IMR-90 (cell line): ENCODE measurements around the gene CDC42EP3. TPM values are rescaled to one million over a fixed set of nuclear protein-coding genes. Genes with fewer than 3 reads are reported as not detected.

Experiments
- ATAC-seq: fragments of 200-7000 bp; cut with Tn5 transposase; 2 replicates; pipeline ENCODE4 v1.9.1; 2020; ENCODE audit warnings: low read depth, mild to moderate bottlenecking, moderate library complexity
- BruUV-seq: library from RNA; stranded (reverse); fragments of 400-500 nt; replicated peaks from 2 replicates; lab custom pipeline; 2021; lab: Mats Ljungman, UMichigan
- CTCF ChIA-PET: fragments of 300-600 bp; formaldehyde crosslinking; extraction: SDS; loops from one replicate; lab custom pipeline; 2021; ENCODE audit warnings: antibody characterized with exemption; lab: Yijun Ruan, JAX
- POLR2A ChIA-PET: fragments of 300-600 bp; sonication (Branson Sonifier 250); formaldehyde crosslinking; loops from one replicate; lab custom pipeline; 2022; ENCODE audit warnings: antibody characterized with exemption; ENCODE audit not compliant: unreplicated experiment; lab: Charles Lee
- DNase-seq: peaks from one replicate; pipeline ENCODE4 v3.0.0; 2013
- H2AFZ ChIP-seq: replicated peaks from 2 replicates; pipeline ENCODE3; 2013; ENCODE audit warnings: low read length, mild to moderate bottlenecking; ENCODE audit not compliant: poor library complexity
- H2AK5ac ChIP-seq: 2 replicates; pipeline ENCODE4 v1.6.1; 2013; ENCODE audit warnings: low read depth, low read length, inconsistent platforms
- H2AK9ac ChIP-seq: replicated peaks from 2 replicates; pipeline ENCODE3; 2013; ENCODE audit warnings: mild to moderate bottlenecking, low read depth, low read length, moderate library complexity; ENCODE audit not compliant: poor library complexity
- H2BK120ac ChIP-seq: 2 replicates; pipeline ENCODE4 v1.6.1; 2013; ENCODE audit warnings: low read depth, low read length, inconsistent platforms
- H2BK15ac ChIP-seq: 3 replicates; pipeline ENCODE4 v1.6.1; 2013; ENCODE audit warnings: low read depth, low read length, inconsistent platforms
- H2BK20ac ChIP-seq: 2 replicates; pipeline ENCODE4 v1.6.1; 2013; ENCODE audit warnings: low read depth, mild to moderate bottlenecking, inconsistent platforms, low read length, moderate library complexity
- H2BK5ac ChIP-seq: 2 replicates; pipeline ENCODE4 v1.6.1; 2013; ENCODE audit warnings: mild to moderate bottlenecking, low read depth, low read length, inconsistent platforms; ENCODE audit not compliant: poor library complexity, severe bottlenecking
- H3K14ac ChIP-seq: replicated peaks from 2 replicates; pipeline ENCODE4 v1.6.1; 2013; ENCODE audit warnings: low read depth, low read length, inconsistent platforms
- H3K18ac ChIP-seq: 2 replicates; pipeline ENCODE4 v1.6.1; 2013; ENCODE audit warnings: low read depth, low read length, control low read depth
- H3K23ac ChIP-seq: 2 replicates; pipeline ENCODE4 v1.6.1; 2013; ENCODE audit warnings: low read depth, low read length, inconsistent platforms
- H3K27ac ChIP-seq: 2 replicates; pipeline ENCODE4 v1.5.1; 2013; ENCODE audit warnings: mild to moderate bottlenecking, control low read depth, low read length; ENCODE audit not compliant: insufficient read depth
- H3K27me3 ChIP-seq: 2 replicates; pipeline ENCODE4 v1.6.1; 2013; ENCODE audit warnings: low read length; ENCODE audit not compliant: control insufficient read depth, insufficient read depth
- H3K36me3 ChIP-seq: 2 replicates; pipeline ENCODE4 v1.6.1; 2013; ENCODE audit warnings: low read length, mixed read lengths; ENCODE audit not compliant: control insufficient read depth, insufficient read depth
- H3K4ac ChIP-seq: 2 replicates; pipeline ENCODE4 v1.6.1; 2013; ENCODE audit warnings: low read depth, low read length, inconsistent platforms
- H3K4me1 ChIP-seq: 2 replicates; pipeline ENCODE4 v1.6.1; 2013; ENCODE audit warnings: low read length, mixed read lengths; ENCODE audit not compliant: control insufficient read depth, insufficient read depth
- H3K4me2 ChIP-seq: 2 replicates; pipeline ENCODE4 v1.6.1; 2013; ENCODE audit warnings: low read depth, mild to moderate bottlenecking, control low read depth, low read length, moderate library complexity
- H3K4me3 ChIP-seq: 2 replicates; pipeline ENCODE4 v1.5.1; 2013; ENCODE audit warnings: low read depth, mild to moderate bottlenecking, control low read depth, low read length, moderate library complexity; ENCODE audit not compliant: insufficient read depth
- H3K56ac ChIP-seq: 2 replicates; pipeline ENCODE4 v1.6.1; 2013; ENCODE audit warnings: low read length, inconsistent platforms; ENCODE audit not compliant: insufficient read depth; ENCODE audit errors: extremely low read depth
- H3K79me1 ChIP-seq, 2 experiments: 2 replicates each; pipeline ENCODE4 v1.6.1; 2013; ENCODE audit warnings: low read length in 2 of 2, inconsistent platforms in 1 of 2, low read depth in 1 of 2
- H3K9ac ChIP-seq: 2 replicates; pipeline ENCODE4 v1.6.1; 2013; ENCODE audit warnings: low read depth, low read length, control low read depth
- H3K9me1 ChIP-seq: 2 replicates; pipeline ENCODE4 v1.6.1; 2013; ENCODE audit warnings: low read length, inconsistent platforms; ENCODE audit not compliant: insufficient read depth
- H3K9me3 ChIP-seq: 2 replicates; pipeline ENCODE4 v1.6.1; 2013; ENCODE audit warnings: low read length; ENCODE audit not compliant: control insufficient read depth, insufficient read depth
- H4K20me1 ChIP-seq: 2 replicates; pipeline ENCODE4 v1.6.1; 2013; ENCODE audit warnings: low read length, inconsistent platforms; ENCODE audit not compliant: insufficient read depth
- H4K5ac ChIP-seq: 2 replicates; pipeline ENCODE4 v1.6.1; 2013; ENCODE audit warnings: mild to moderate bottlenecking, low read depth, low read length, control low read depth
- H4K8ac ChIP-seq, 2 experiments: 2 replicates each; pipeline ENCODE4 v1.6.1; 2013; ENCODE audit warnings: low read depth in 2 of 2, low read length in 2 of 2, control low read depth in 1 of 2, inconsistent platforms in 1 of 2
- H4K91ac ChIP-seq: 2 replicates; pipeline ENCODE4 v1.6.1; 2013; ENCODE audit warnings: low read depth, low read length, inconsistent platforms; ENCODE audit not compliant: insufficient read depth
- BHLHE40 ChIP-seq: fragments of 150-350 bp; IDR thresholded peaks from 2 replicates; pipeline ENCODE4 v1.6.1; 2016; ENCODE audit warnings: mild to moderate bottlenecking, low read depth, low read length
- CEBPB ChIP-seq: IDR thresholded peaks from 2 replicates; pipeline ENCODE4 v1.6.1; 2012; ENCODE audit warnings: low read depth, low read length, improper control_type of control experiment
- CHD1 ChIP-seq: IDR thresholded peaks from 2 replicates; pipeline ENCODE4 v1.6.1; 2012; ENCODE audit warnings: low read depth, low read length, improper control_type of control experiment
- FOS ChIP-seq: fragments of 150-350 bp; IDR thresholded peaks from 2 replicates; pipeline ENCODE4 v1.6.1; 2016; ENCODE audit warnings: low read depth, low read length
- MAFK ChIP-seq: IDR thresholded peaks from 2 replicates; pipeline ENCODE4 v1.6.1; 2012; ENCODE audit warnings: low read depth, low read length, improper control_type of control experiment
- RCOR1 ChIP-seq: IDR thresholded peaks from 2 replicates; pipeline ENCODE4 v1.6.1; 2012; ENCODE audit warnings: mild to moderate bottlenecking, low read length, improper control_type of control experiment; ENCODE audit not compliant: insufficient replicate concordance
- WGBS, 2 experiments: methylation state at CpG; one replicate each; pipeline versions ENCODE4 v1.1.5 to v1.1.7; 2013; ENCODE audit warnings: missing lambda C conversion rate in 2 of 2; ENCODE audit not compliant: insufficient read length in 1 of 2; ENCODE audit errors: extremely low coverage in 2 of 2; 5-methylcytosine and 5-hydroxymethylcytosine counted together
- dilution Hi-C: fragments of 300-500 bp; cut with HindIII; formaldehyde crosslinking; loops from one replicate; pipeline ENCODE4 v1.14.3; 2018; ENCODE audit warnings: low sequenced_read_pairs; ENCODE audit not compliant: unreplicated experiment
- in situ Hi-C: fragments of 300-500 bp; cut with MboI; formaldehyde crosslinking; loops from 3 replicates; pipeline ENCODE4 v1.14.3; 2019; ENCODE audit warnings: low sequenced_read_pairs, inconsistent platforms, mixed read lengths
- intact Hi-C: fragments of 100-400 bp; cut with micrococcal nuclease; formaldehyde crosslinking; loops from 2 replicates; pipeline ENCODE4 v1.10.0; 2022
- polyA plus RNA-seq, 3 experiments: library from polyadenylated mRNA; depleted of rRNA; stranded (reverse); fragments of >200 nt; gene quantifications; 2 replicates each; pipeline ENCODE4 v1.2.3, GENCODE V29; 2012; ENCODE audit warnings: low replicate concordance in 1 of 3
- total RNA-seq: library from RNA; depleted of rRNA; stranded (reverse); fragments of >200 nt; gene quantifications from 2 replicates; pipeline ENCODE4 v1.2.3, GENCODE V29; 2012
- TF ChIP-seq, protein P1 (sequence below): fragments of 150-350 bp; IDR thresholded peaks from 2 replicates; pipeline ENCODE4 v1.6.1; 2016; ENCODE audit warnings: low read depth, mild to moderate bottlenecking, low read length, moderate library complexity, borderline replicate concordance

The CDC42EP3 gene
- total and polyA plus RNA-seq, 2 of the 4 experiments (the other 2 are of a cell fraction), result 167 to 193 TPM

GRCh38 chr2:37621199-37621598 is 50.2 kb downstream of the CDC42EP3 start:
- H3K14ac ChIP-seq, result no peak overlapping the region
- no peak overlapping the region for H2BK120ac ChIP-seq
- no peak overlapping the region for H3K27ac ChIP-seq
- no peaks in the 10 kb centered on the region for H3K27me3 ChIP-seq
- no peak overlapping the region for H2BK5ac ChIP-seq
- no peak overlapping the region for H4K5ac ChIP-seq
- H2AFZ ChIP-seq, result no peak overlapping the region
- no peak overlapping the region for H3K18ac ChIP-seq
- peaks cover 9% of the 10 kb centered on the region for H3K9me1 ChIP-seq
- H4K20me1 ChIP-seq, result no peaks in the 10 kb centered on the region
- dilution Hi-C loops (no loop called here), intact Hi-C loops (loop anchor here (5.0 kb wide), 1 partner anchor 34 kb away; no protein-coding TSS in a partner anchor), in situ Hi-C loops (no loop called here)
- no peak overlapping the region for H4K91ac ChIP-seq
- peaks cover 0 to 8% of the 10 kb centered on the region in 2 experiments; a peak in 1 of 4 replicates for H3K79me1 ChIP-seq
- ATAC-seq (no peak), DNase-seq (no peak)
- no peak overlapping the region for H4K8ac ChIP-seq
- no peak overlapping the region for H3K23ac ChIP-seq
- POLR2A ChIA-PET, result no interaction called here
- H2BK15ac ChIP-seq, result no peak overlapping the region
- no peaks in the 10 kb centered on the region for H3K36me3 ChIP-seq
- H2AK5ac ChIP-seq, result no peak overlapping the region
- H3K4me3 ChIP-seq, result no peak overlapping the region
- no peak overlapping the region for H3K4ac ChIP-seq
- H3K4me1 ChIP-seq, result peaks cover 13% of the 10 kb centered on the region
- TF ChIP-seq CHD1 (no peak), FOS (no peak), RCOR1 (no peak), CEBPB (0 out of 2 replicates have a peak, but pooled peaks have one; percentile 29), MAFK (no peak), BHLHE40 (no peak)
- TF ChIP-seq, protein P1, sequence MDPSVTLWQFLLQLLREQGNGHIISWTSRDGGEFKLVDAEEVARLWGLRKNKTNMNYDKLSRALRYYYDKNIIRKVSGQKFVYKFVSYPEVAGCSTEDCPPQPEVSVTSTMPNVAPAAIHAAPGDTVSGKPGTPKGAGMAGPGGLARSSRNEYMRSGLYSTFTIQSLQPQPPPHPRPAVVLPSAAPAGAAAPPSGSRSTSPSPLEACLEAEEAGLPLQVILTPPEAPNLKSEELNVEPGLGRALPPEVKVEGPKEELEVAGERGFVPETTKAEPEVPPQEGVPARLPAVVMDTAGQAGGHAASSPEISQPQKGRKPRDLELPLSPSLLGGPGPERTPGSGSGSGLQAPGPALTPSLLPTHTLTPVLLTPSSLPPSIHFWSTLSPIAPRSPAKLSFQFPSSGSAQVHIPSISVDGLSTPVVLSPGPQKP, result no peak
- H3K56ac ChIP-seq, result no peak overlapping the region
- H3K4me2 ChIP-seq, result no peak overlapping the region
- CTCF ChIA-PET, result no interaction called here
- no peaks in the 10 kb centered on the region for H3K9me3 ChIP-seq
- H3K9ac ChIP-seq, result no peak overlapping the region
- no CpG with 5 or more reads among the region's 1 CpG for WGBS, 2 experiments
- no peak overlapping the region for H2AK9ac ChIP-seq
- no peak overlapping the region for H2BK20ac ChIP-seq
- no TSS peak for BruUV-seq
